Occipital lobe (tissue), 2 donors: ENCODE data around the gene GJB2. TPM values are rescaled to one million over a fixed set of nuclear protein-coding genes. Genes with fewer than 3 reads are reported as not detected.

ENCODE experiments used
- DNase-seq: peaks from one replicate; lab custom pipeline; 2025; lab: John Stamatoyannopoulos, UW
- total RNA-seq: library from RNA; depleted of rRNA; stranded (reverse); fragments of >200 nt; gene quantifications from one replicate; pipeline ENCODE4 v1.2.3, GENCODE V29; 2014

GJB2 gene
- 3.1 TPM for total RNA-seq

- DNase-seq, result no peak
Observed at GRCh38 chr13:20192836-20193161, at the start of gene GJB2. Gene GJB2 (minus strand): TSS chr13:20192938. CDS start chr13:20189581, 3,357 bp downstream.

GRCh38 chr13:20241593-20241992 lies 48.9 kb upstream of the GJB2 start:
- no peak for DNase-seq

GRCh38 chr13:20239748-20240147 lies 47.0 kb upstream of the GJB2 start:
- DNase-seq, result no peak

- DNase-seq, result no peak
Observed at GRCh38 chr13:20232556-20233277, 40.0 kb upstream of the GJB2 start.

- no peak for DNase-seq
Observed at GRCh38 chr13:20231839-20232555, 39.3 kb upstream of the GJB2 start, which contains the start of gene GJB6. Gene GJB6 (minus strand): TSS chr13:20232319. CDS start chr13:20223480, 8,839 bp downstream.

GRCh38 chr13:20230913-20231838 lies 38.4 kb upstream of the GJB2 start:
- no peak for DNase-seq

GRCh38 chr13:20227730-20228129 lies 35.0 kb upstream of the GJB2 start:
- no peak for DNase-seq

- DNase-seq, result no peak
Observed at GRCh38 chr13:20227288-20227687, 34.5 kb upstream of the GJB2 start.

GRCh38 chr13:20222553-20222952 lies 29.8 kb upstream of the GJB2 start:
- DNase-seq, result no peak

GRCh38 chr13:20221772-20222171 lies 29.0 kb upstream of the GJB2 start:
- DNase-seq, result no peak

GRCh38 chr13:20219577-20219976 lies 26.8 kb upstream of the GJB2 start:
- no peak for DNase-seq

GRCh38 chr13:20217168-20217567 lies 24.4 kb upstream of the GJB2 start:
- DNase-seq, result no peak

- no peak for DNase-seq
Observed at GRCh38 chr13:20209948-20210347, 17.2 kb upstream of the GJB2 start.

GRCh38 chr13:20206698-20207235 lies 14.0 kb upstream of the GJB2 start:
- DNase-seq, result no peak

- no peak for DNase-seq
Observed at GRCh38 chr13:20206065-20206697, 13.4 kb upstream of the GJB2 start.

- DNase-seq, result no peak
Observed at GRCh38 chr13:20198781-20199180, 6.0 kb upstream of the GJB2 start.

GRCh38 chr13:20197361-20197834 lies 4.7 kb upstream of the GJB2 start:
- no peak for DNase-seq

- no peak for DNase-seq
Observed at GRCh38 chr13:20195801-20196200, 3.1 kb upstream of the GJB2 start.

- no peak for DNase-seq
Observed at GRCh38 chr13:20193907-20194631, 1.3 kb upstream of the GJB2 start.

GRCh38 chr13:20193162-20193906 lies 596 bp upstream of the GJB2 start:
- DNase-seq, result no peak
